ENCODE results near the gene TSACC. TPM values are rescaled to one million over a fixed set of nuclear protein-coding genes. Genes with fewer than 3 reads are reported as not detected.

TSACC gene
- total RNA-seq, 1 experiment from 2014 or later: not detected

DNA sequence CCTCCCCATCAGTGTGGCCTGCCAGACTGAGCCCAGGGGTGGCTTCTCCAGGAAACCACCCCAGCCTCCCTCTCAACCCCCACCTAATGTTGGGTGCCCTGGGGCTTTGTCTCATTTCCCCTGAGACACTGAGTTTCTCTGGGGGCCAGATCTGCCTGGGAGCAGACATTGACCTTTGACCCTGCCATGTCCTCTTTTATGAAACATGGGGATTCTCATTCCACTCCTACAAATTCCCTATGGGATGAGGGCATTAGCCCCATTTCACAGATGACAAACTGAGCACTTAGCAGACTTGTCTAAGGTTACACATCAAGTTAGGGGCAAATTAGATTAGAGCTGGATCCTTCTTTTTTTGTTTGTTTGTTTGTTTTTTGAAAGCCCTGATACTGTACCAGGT lies 54.8 kb downstream of the TSACC start:
- TF ChIP-seq EZH2 (IDR thresholded peaks at IDR 0.05; ENCODE audit: borderline replicate concordance, low read depth, low read length, poor library complexity, severe bottlenecking): no peak
- TF ChIP-seq, protein P1, sequence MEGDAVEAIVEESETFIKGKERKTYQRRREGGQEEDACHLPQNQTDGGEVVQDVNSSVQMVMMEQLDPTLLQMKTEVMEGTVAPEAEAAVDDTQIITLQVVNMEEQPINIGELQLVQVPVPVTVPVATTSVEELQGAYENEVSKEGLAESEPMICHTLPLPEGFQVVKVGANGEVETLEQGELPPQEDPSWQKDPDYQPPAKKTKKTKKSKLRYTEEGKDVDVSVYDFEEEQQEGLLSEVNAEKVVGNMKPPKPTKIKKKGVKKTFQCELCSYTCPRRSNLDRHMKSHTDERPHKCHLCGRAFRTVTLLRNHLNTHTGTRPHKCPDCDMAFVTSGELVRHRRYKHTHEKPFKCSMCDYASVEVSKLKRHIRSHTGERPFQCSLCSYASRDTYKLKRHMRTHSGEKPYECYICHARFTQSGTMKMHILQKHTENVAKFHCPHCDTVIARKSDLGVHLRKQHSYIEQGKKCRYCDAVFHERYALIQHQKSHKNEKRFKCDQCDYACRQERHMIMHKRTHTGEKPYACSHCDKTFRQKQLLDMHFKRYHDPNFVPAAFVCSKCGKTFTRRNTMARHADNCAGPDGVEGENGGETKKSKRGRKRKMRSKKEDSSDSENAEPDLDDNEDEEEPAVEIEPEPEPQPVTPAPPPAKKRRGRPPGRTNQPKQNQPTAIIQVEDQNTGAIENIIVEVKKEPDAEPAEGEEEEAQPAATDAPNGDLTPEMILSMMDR (conservative IDR thresholded peaks at IDR 0.05; ENCODE audit: low read depth, low read length): no peak
- POLR2A ChIA-PET (ENCODE audit: low non-redundant PET): no interaction called here
- Histone ChIP-seq H3K27me3 (replicated peaks; ENCODE audit: insufficient read depth, low read depth, low read length, poor library complexity) (peaks cover 9% of the 10 kb centered on the region), H3K27ac (ENCODE audit: low read depth, low read length, poor library complexity, severe bottlenecking) (no peak overlapping the region), H3K4me3 (ENCODE audit: low read depth, low read length, poor library complexity, severe bottlenecking) (no peak overlapping the region), H3K36me3 (ENCODE audit: insufficient read depth, low read length, poor library complexity, severe bottlenecking) (no peaks in the 10 kb centered on the region), H3K4me1 (ENCODE audit: insufficient read depth, low read length, poor library complexity, severe bottlenecking) (no peaks in the 10 kb centered on the region), H3K9me3 (ENCODE audit: low read depth, low read length, poor library complexity, severe bottlenecking) (no peaks in the 10 kb centered on the region)
- CTCF ChIA-PET: interaction anchor here (0.5 kb wide), 1 partner anchor 421 kb away, joined by 3 read pairs; no protein-coding TSS in a partner anchor
- no TSS peak for BruUV-seq (replicated peaks)
- intact Hi-C loops (cut with micrococcal nuclease; ENCODE audit: unreplicated experiment): no loop called here
- DNase-seq (ENCODE audit: low spot score): no peak

DNA sequence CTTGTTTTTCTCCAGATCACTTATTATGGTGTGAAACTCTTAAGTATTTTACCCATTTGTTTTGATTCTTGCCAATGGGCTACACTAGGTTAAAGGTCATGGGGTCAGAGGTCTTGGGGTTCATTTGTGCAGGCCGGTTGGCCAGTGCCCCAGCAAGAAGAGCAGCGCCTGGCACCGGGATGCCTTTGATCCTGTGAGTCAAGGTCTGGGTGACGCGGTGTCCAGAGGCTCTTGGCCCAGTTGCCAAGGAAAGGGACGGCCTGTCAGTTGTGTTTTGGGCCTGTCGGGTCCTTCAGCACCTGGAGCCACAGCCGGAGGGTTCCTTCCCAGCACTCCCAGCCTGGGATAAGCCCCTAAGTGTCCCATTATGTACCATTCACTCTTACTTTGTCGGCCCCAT lies 55.8 kb downstream of the TSACC start:
- Histone ChIP-seq H3K27me3 (replicated peaks; ENCODE audit: insufficient read depth, low read depth, low read length, poor library complexity) (peaks cover 2% of the 10 kb centered on the region), H3K27ac (ENCODE audit: low read depth, low read length, poor library complexity, severe bottlenecking) (no peak overlapping the region), H3K9me3 (ENCODE audit: low read depth, low read length, poor library complexity, severe bottlenecking) (no peaks in the 10 kb centered on the region), H3K36me3 (ENCODE audit: insufficient read depth, low read length, poor library complexity, severe bottlenecking) (no peaks in the 10 kb centered on the region), H3K4me1 (ENCODE audit: insufficient read depth, low read length, poor library complexity, severe bottlenecking) (no peaks in the 10 kb centered on the region), H3K4me3 (ENCODE audit: low read depth, low read length, poor library complexity, severe bottlenecking) (no peak overlapping the region)
- no peak for TF ChIP-seq EZH2 (IDR thresholded peaks at IDR 0.05; ENCODE audit: borderline replicate concordance, low read depth, low read length, poor library complexity, severe bottlenecking)
- no peak for DNase-seq (ENCODE audit: low spot score)
- CTCF ChIA-PET: no interaction called here
- POLR2A ChIA-PET (ENCODE audit: low non-redundant PET): no interaction called here
- no TSS peak for BruUV-seq (replicated peaks)
- intact Hi-C loops (cut with micrococcal nuclease; ENCODE audit: unreplicated experiment): no loop called here

DNA sequence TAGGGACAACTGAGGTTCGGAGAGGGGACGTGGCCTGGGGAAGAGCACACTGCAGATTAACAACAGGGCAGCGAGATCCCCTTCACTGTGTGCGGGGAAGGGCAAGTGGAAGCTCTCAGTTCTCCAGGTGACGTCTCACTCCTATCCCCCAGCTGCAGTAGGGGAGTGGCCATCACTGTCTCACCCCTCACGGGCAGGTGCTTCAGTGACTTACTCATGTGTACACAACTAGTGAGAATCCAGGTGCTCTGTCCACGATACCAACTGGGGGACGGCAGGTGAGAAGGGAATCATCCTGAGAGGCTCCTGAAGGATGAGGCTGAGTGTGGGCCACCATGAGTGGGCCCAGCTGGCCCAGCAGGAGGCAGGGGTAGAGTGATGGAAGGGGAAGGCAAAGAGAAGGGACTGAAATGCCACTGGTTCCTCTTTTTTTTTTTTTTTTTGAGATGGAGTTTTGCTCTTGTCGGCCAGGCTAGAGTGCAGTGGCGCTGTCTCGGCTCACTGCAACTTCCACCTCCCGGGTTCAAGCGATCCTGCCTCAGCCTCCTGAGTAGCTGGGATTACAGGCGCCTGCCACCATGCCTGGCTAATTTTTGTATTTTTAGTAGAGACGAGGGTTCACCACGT lies 56.6 kb downstream of the TSACC start:
- Histone ChIP-seq H3K4me3 (ENCODE audit: low read depth, low read length, poor library complexity, severe bottlenecking) (no peak overlapping the region), H3K36me3 (ENCODE audit: insufficient read depth, low read length, poor library complexity, severe bottlenecking) (no peaks in the 10 kb centered on the region), H3K9me3 (ENCODE audit: low read depth, low read length, poor library complexity, severe bottlenecking) (no peaks in the 10 kb centered on the region), H3K4me1 (ENCODE audit: insufficient read depth, low read length, poor library complexity, severe bottlenecking) (no peaks in the 10 kb centered on the region), H3K27ac (ENCODE audit: low read depth, low read length, poor library complexity, severe bottlenecking) (no peak overlapping the region), H3K27me3 (replicated peaks; ENCODE audit: insufficient read depth, low read depth, low read length, poor library complexity) (no peaks in the 10 kb centered on the region)
- no TSS peak for BruUV-seq (replicated peaks)
- intact Hi-C loops (cut with micrococcal nuclease; ENCODE audit: unreplicated experiment): no loop called here
- no peak for DNase-seq (ENCODE audit: low spot score)
- CTCF ChIA-PET: interaction anchor here (0.6 kb wide), 1 partner anchor 222 kb away, joined by 15 read pairs; no protein-coding TSS in a partner anchor
- POLR2A ChIA-PET (ENCODE audit: low non-redundant PET): no interaction called here
- TF ChIP-seq, protein P1 (conservative IDR thresholded peaks at IDR 0.05; ENCODE audit: low read depth, low read length): no peak

Other genes starting within 250 kb of the TSACC start
- 204 and 225 TPM in 2 replicates for gene LMNA, start 223.8 kb upstream of the TSACC start, total RNA-seq (2021)
- gene SEMA4A, start 184.9 kb upstream of the TSACC start, total RNA-seq (2021): 0.77 and 0.92 TPM in 2 replicates
- 28.9 and 30.9 TPM in 2 replicates for gene SLC25A44, start 144.4 kb upstream of the TSACC start, total RNA-seq (2021)
- 89.6 and 96.6 TPM in 2 replicates for gene PMF1, start 125.5 kb upstream of the TSACC start, total RNA-seq (2021)
- 2.4 and 2.8 TPM in 2 replicates for gene BGLAP, start 96.3 kb upstream of the TSACC start, total RNA-seq (2021)
- gene PAQR6, start 90.5 kb upstream of the TSACC start, total RNA-seq (2021): 4.1 and 5.4 TPM in 2 replicates
- 107 and 129 TPM in 2 replicates for gene SMG5, start 55.7 kb upstream of the TSACC start, total RNA-seq (2021)
- 7.0 and 9.1 TPM in 2 replicates for gene TMEM79, start 54.2 kb upstream of the TSACC start, total RNA-seq (2021)
- 30.3 and 37.2 TPM in 2 replicates for gene GLMP, start 42.8 kb upstream of the TSACC start, total RNA-seq (2021)
- not detected in 2 replicates for gene VHLL, start 39.2 kb upstream of the TSACC start, total RNA-seq (2021)
- 619 and 678 TPM in 2 replicates for gene CCT3, start 234 bp upstream of the TSACC start, total RNA-seq (2021)
- not detected in 2 replicates for gene RHBG, start 30.7 kb downstream of the TSACC start, total RNA-seq (2021)
- 18.3 and 21.8 TPM in 2 replicates for gene MEF2D, start 162.2 kb downstream of the TSACC start, total RNA-seq (2021)
- gene IQGAP3, start 234.0 kb downstream of the TSACC start, total RNA-seq (2021): 35.3 and 37.5 TPM in 2 replicates
- not detected in 2 replicates for gene TTC24, start 241.2 kb downstream of the TSACC start, total RNA-seq (2021)